ENCODE results near the gene SHISA2.

SHISA2 gene

DNA sequence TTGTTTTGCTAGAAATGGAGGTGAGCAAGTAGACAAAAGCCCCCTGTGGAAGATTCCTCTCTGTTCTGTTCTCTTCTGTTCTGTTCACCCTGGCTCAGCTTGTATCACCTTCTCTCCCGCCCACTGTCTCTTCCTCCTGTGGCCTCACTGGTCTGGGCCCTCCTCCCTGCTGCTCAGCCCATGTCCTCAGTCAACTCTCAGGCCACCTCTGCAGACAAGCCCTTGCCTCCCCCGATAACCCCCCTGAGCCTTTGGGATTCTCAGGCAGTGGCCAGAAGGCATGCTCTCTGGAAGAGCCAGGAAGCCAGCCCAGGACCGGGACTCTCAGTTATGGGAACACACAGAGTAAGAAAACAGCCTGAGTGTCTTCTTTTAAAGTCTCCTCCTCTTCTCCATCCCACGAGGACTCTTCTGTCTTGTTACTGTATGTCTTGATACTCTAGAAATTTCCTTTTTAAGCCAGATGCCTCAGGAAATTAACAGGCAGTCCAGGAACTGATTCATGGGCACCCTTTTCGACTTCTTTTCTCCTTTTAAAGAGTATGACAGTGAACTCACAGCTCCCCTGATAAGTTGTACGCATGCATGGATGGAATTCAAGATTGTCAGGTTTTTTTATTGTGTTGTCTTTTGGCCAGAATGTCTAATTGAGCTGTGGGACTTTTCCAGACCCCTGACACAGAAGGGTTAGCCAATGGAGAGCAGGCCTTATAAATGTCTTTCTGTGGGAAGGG lies 33.7 kb downstream of the SHISA2 start:
- H3K4me1 ChIP-seq (ENCODE audit: insufficient read depth, low read length, poor library complexity, severe bottlenecking) = peaks cover 81% of the 10 kb centered on the region
- H3K9me2 ChIP-seq (replicated peaks; ENCODE audit: low read depth, low read length) = no peaks in the 10 kb centered on the region
- no peaks in the 10 kb centered on the region for H3K36me3 ChIP-seq (ENCODE audit: insufficient read depth, low read length)
- H3K27me3 ChIP-seq (ENCODE audit: insufficient read depth, low read length, poor library complexity, severe bottlenecking) = no peaks in the 10 kb centered on the region
- peak overlapping the region; percentile 46 for H3K9ac ChIP-seq (ENCODE audit: low read depth, low read length, poor library complexity, severe bottlenecking)
- no peaks in the 10 kb centered on the region for H4K20me1 ChIP-seq (ENCODE audit: insufficient read depth, low read length, poor library complexity, severe bottlenecking)
- no peaks in the 10 kb centered on the region; the same call in none of the 2 replicates for H3K9me3 ChIP-seq (ENCODE audit: insufficient read depth, low read depth, low read length)
- H3K4me2 ChIP-seq (ENCODE audit: low read depth, low read length, poor library complexity, severe bottlenecking) = peak overlapping the region; percentile 47
- H3K79me2 ChIP-seq (ENCODE audit: insufficient read depth, low read length) = peaks cover 8% of the 10 kb centered on the region; the same call in 1 of the 2 replicates
- H3K4me3 ChIP-seq (ENCODE audit: low read length, poor library complexity, severe bottlenecking) = no peak overlapping the region
- H3F3A ChIP-seq (ENCODE audit: low read depth) = 0 out of 2 replicates have a peak, but pooled peaks cover 4% of the 10 kb centered on the region
- H2AFZ ChIP-seq (ENCODE audit: low read length) = no peak overlapping the region
- TF ChIP-seq EZH2phosphoT487 (IDR thresholded peaks at IDR 0.05; ENCODE audit: borderline replicate concordance) = no peak
- TF ChIP-seq, protein P1, sequence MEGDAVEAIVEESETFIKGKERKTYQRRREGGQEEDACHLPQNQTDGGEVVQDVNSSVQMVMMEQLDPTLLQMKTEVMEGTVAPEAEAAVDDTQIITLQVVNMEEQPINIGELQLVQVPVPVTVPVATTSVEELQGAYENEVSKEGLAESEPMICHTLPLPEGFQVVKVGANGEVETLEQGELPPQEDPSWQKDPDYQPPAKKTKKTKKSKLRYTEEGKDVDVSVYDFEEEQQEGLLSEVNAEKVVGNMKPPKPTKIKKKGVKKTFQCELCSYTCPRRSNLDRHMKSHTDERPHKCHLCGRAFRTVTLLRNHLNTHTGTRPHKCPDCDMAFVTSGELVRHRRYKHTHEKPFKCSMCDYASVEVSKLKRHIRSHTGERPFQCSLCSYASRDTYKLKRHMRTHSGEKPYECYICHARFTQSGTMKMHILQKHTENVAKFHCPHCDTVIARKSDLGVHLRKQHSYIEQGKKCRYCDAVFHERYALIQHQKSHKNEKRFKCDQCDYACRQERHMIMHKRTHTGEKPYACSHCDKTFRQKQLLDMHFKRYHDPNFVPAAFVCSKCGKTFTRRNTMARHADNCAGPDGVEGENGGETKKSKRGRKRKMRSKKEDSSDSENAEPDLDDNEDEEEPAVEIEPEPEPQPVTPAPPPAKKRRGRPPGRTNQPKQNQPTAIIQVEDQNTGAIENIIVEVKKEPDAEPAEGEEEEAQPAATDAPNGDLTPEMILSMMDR (conservative IDR thresholded peaks at IDR 0.05; ENCODE audit: low read length) = no peak

DNA sequence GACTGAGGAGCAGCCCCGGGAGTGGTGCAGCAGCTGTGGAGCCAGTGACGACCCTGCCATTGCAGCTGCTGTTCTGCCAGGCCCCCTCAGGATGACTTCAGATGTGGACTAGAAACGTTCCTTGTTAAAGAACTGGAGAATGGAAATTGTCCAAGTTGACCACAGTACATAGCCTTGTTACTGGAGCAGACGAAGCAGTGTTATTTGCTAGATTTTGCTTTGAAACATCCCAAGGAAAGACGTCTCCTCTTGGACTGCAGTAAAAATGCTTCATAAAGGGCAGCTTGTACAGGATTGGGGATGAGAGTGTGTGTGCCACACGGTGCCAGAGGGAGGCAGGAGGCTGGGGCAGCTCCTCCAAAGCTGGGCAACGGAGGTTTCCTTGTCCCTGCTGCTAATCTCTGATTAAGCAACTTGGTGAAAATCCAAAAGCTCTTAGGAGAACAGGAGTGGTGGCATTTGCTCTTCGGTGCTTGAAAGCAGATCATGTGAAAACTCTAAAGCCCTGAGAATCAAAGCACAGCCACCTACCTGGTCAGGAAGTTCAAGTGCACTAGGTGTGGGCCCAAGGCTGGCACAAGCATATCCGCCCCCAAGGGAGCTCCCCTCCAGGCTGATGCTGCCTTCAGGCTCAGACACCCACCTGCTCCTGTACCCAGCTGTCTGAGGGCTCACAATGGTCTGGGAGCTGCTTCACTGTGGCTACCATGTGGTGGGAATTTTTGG lies 34.5 kb downstream of the SHISA2 start:
- Histone ChIP-seq H3K4me3 (ENCODE audit: low read length, poor library complexity, severe bottlenecking) (no peak overlapping the region), H4K20me1 (ENCODE audit: insufficient read depth, low read length, poor library complexity, severe bottlenecking) (no peaks in the 10 kb centered on the region), H3K9me2 (replicated peaks; ENCODE audit: low read depth, low read length) (no peaks in the 10 kb centered on the region), H3K79me2 (ENCODE audit: insufficient read depth, low read length) (peaks cover 12% of the 10 kb centered on the region; the same call in 1 of the 2 replicates), H3K4me2 (ENCODE audit: low read depth, low read length, poor library complexity, severe bottlenecking) (peak overlapping the region; percentile 47), H3K4me1 (ENCODE audit: insufficient read depth, low read length, poor library complexity, severe bottlenecking) (peaks cover 75% of the 10 kb centered on the region), H3K36me3 (ENCODE audit: insufficient read depth, low read length) (no peaks in the 10 kb centered on the region), H2AFZ (ENCODE audit: low read length) (no peak overlapping the region), H3K9me3 (ENCODE audit: insufficient read depth, low read depth, low read length) (no peaks in the 10 kb centered on the region; the same call in none of the 2 replicates), H3K9ac (ENCODE audit: low read depth, low read length, poor library complexity, severe bottlenecking) (peak overlapping the region; percentile 46), H3K27me3 (ENCODE audit: insufficient read depth, low read length, poor library complexity, severe bottlenecking) (no peaks in the 10 kb centered on the region), H3F3A (ENCODE audit: low read depth) (0 out of 2 replicates have a peak, but pooled peaks cover 4% of the 10 kb centered on the region)
- TF ChIP-seq EZH2phosphoT487 (IDR thresholded peaks at IDR 0.05; ENCODE audit: borderline replicate concordance) = no peak
- TF ChIP-seq, protein P1 (conservative IDR thresholded peaks at IDR 0.05; ENCODE audit: low read length) = no peak

DNA sequence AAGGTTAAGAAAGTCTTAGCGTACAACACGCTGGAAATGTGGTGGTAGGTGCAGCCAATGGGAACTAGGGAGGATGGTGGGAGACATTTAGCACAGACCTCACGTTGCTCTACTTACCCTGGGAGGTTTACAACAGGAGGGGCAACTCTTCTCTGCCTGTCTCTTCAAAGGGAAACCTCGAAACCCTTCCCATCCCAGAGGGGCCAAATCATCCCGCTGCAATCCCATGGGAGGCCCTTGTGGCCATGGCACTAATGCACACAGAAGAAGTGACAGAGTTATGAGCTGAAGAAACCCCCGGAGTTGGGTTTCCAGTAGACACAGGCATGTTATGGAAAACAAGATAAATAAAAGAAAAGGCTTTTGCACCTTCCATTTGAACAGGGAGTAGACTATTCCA lies 35.6 kb downstream of the SHISA2 start:
- H3K4me3 ChIP-seq (ENCODE audit: low read length, poor library complexity, severe bottlenecking) = no peak overlapping the region
- TF ChIP-seq EZH2phosphoT487 (IDR thresholded peaks at IDR 0.05; ENCODE audit: borderline replicate concordance) = no peak
- TF ChIP-seq, protein P1 (conservative IDR thresholded peaks at IDR 0.05; ENCODE audit: low read length) = no peak
- H3K4me2 ChIP-seq (ENCODE audit: low read depth, low read length, poor library complexity, severe bottlenecking) = peak overlapping the region; percentile 13
- H3K27me3 ChIP-seq (ENCODE audit: insufficient read depth, low read length, poor library complexity, severe bottlenecking) = no peaks in the 10 kb centered on the region
- no peaks in the 10 kb centered on the region for H4K20me1 ChIP-seq (ENCODE audit: insufficient read depth, low read length, poor library complexity, severe bottlenecking)
- no peak overlapping the region for H2AFZ ChIP-seq (ENCODE audit: low read length)
- H3K36me3 ChIP-seq (ENCODE audit: insufficient read depth, low read length) = no peaks in the 10 kb centered on the region
- H3K9ac ChIP-seq (ENCODE audit: low read depth, low read length, poor library complexity, severe bottlenecking) = no peak overlapping the region
- no peaks in the 10 kb centered on the region for H3K9me2 ChIP-seq (replicated peaks; ENCODE audit: low read depth, low read length)
- H3K9me3 ChIP-seq (ENCODE audit: insufficient read depth, low read depth, low read length) = no peaks in the 10 kb centered on the region; the same call in none of the 2 replicates
- H3K4me1 ChIP-seq (ENCODE audit: insufficient read depth, low read length, poor library complexity, severe bottlenecking) = peaks cover 67% of the 10 kb centered on the region
- peaks cover 18% of the 10 kb centered on the region; the same call in 1 of the 2 replicates for H3K79me2 ChIP-seq (ENCODE audit: insufficient read depth, low read length)
- H3F3A ChIP-seq (ENCODE audit: low read depth) = 0 out of 2 replicates have a peak, but pooled peaks cover 4% of the 10 kb centered on the region
